Activated B cell treated with CpG ODN at 0.5 μM for 24 hours (primary cell): Measurements from ENCODE around the gene CAPN9. TPM values are rescaled to one million over a fixed set of nuclear protein-coding genes. Genes with fewer than 3 reads are reported as not detected.

Experiments used
- ATAC-seq: fragments of 200-7000 bp; cut with Tn5 transposase; one replicate; pipeline ENCODE4 v1.10.0; 2021; ENCODE audit warnings: low read depth, mild to moderate bottlenecking, moderate library complexity
- CTCF ChIA-PET: fragments of 350-600 bp; sonication (Branson Sonifier 250); formaldehyde crosslinking; loops from one replicate; lab custom pipeline; 2021; ENCODE audit warnings: antibody characterized with exemption; lab: Charles Lee
- POLR2A ChIA-PET: fragments of 350-600 bp; sonication (Branson Sonifier 250); formaldehyde crosslinking; loops from one replicate; lab custom pipeline; 2021; ENCODE audit warnings: antibody characterized with exemption; lab: Charles Lee
- DNase-seq: peaks from one replicate; pipeline ENCODE4 v3.0.0; 2022
- H3K27ac Mint-ChIP-seq: one replicate; pipeline ENCODE4 v1.8.0; 2020; ENCODE audit warnings: mixed read lengths
- H3K27me3 Mint-ChIP-seq: one replicate; pipeline ENCODE4 v1.8.0; 2021; ENCODE audit warnings: mixed read lengths
- H3K36me3 Mint-ChIP-seq: one replicate; pipeline ENCODE4 v1.8.0; 2021; ENCODE audit warnings: low read depth, mixed read lengths
- H3K4me1 Mint-ChIP-seq: one replicate; pipeline ENCODE4 v1.8.0; 2021; ENCODE audit warnings: mixed read lengths
- H3K4me3 Mint-ChIP-seq: one replicate; pipeline ENCODE4 v1.8.0; 2020; ENCODE audit warnings: mild to moderate bottlenecking, mixed read lengths
- H3K9me3 Mint-ChIP-seq: one replicate; pipeline ENCODE4 v1.8.0; 2020; ENCODE audit warnings: mixed read lengths
- intact Hi-C: fragments of 100-400 bp; cut with micrococcal nuclease; formaldehyde crosslinking; loops from one replicate; pipeline ENCODE4 v1.15.1; 2024
- total RNA-seq: library from RNA; stranded (reverse); gene quantifications from 2 replicates; pipeline ENCODE4 v1.2.3, GENCODE V29; 2022
- TF ChIP-seq, protein P1 (sequence below): fragments of 200-600 bp; IDR thresholded peaks from one replicate; pipeline ENCODE4 v1.8.0; 2022; ENCODE audit warnings: antibody characterized with exemption, mild to moderate bottlenecking

Gene CAPN9
- total RNA-seq, 1 donor from 2014 or later, result not detected

- intact Hi-C loops, result no loop called here
- Mint-ChIP-seq H3K4me1 (peaks cover 12% of the 10 kb centered on the region), H3K27ac (no peak overlapping the region), H3K9me3 (no peaks in the 10 kb centered on the region), H3K27me3 (no peaks in the 10 kb centered on the region), H3K36me3 (no peaks in the 10 kb centered on the region), H3K4me3 (no peak overlapping the region)
- TF ChIP-seq, protein P1, sequence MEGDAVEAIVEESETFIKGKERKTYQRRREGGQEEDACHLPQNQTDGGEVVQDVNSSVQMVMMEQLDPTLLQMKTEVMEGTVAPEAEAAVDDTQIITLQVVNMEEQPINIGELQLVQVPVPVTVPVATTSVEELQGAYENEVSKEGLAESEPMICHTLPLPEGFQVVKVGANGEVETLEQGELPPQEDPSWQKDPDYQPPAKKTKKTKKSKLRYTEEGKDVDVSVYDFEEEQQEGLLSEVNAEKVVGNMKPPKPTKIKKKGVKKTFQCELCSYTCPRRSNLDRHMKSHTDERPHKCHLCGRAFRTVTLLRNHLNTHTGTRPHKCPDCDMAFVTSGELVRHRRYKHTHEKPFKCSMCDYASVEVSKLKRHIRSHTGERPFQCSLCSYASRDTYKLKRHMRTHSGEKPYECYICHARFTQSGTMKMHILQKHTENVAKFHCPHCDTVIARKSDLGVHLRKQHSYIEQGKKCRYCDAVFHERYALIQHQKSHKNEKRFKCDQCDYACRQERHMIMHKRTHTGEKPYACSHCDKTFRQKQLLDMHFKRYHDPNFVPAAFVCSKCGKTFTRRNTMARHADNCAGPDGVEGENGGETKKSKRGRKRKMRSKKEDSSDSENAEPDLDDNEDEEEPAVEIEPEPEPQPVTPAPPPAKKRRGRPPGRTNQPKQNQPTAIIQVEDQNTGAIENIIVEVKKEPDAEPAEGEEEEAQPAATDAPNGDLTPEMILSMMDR, result no peak
- ChIA-PET CTCF (no interaction called here), POLR2A (no interaction called here)
- ATAC-seq (no peak), DNase-seq (no peak)
Measured at GRCh38 chr1:230750576-230750975, 3.4 kb downstream of the CAPN9 start.

DNA sequence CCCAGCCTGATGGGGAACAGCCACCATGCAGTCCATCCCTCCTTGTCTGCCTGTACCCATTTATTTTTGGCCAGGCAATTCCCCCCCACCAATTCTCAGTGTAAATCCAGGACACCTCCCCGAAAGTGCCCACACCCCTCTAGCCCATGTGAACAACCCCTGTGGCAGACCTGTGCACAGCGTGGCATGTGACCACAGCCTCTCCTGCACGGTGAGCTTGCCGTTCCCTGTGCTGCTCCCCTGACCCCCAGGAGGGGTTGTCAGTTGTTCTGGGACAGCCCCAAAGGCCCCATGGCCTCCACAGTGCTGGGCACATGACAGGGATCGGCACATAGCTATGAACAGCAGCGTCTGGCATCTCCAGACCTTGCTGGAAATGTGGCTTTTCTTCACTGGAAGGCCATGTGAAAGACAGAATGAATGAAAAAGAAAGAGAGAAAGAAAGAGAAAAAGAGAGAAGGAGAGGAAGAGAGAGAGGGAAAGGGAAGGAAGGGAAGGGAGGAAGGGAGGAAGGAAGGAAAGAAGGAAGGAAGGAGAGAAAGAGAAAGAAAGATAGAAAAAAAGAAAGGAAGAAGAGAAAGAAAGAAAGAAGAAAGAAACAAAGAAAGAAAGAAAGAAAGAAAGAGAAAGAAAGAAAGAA lies 3.9 kb downstream of the CAPN9 start:
- ChIA-PET CTCF (no interaction called here), POLR2A (no interaction called here)
- TF ChIP-seq, protein P1, result no peak
- H3K4me3 Mint-ChIP-seq, result no peak overlapping the region
- H3K27me3 Mint-ChIP-seq, result no peaks in the 10 kb centered on the region
- ATAC-seq (no peak), DNase-seq (no peak)
- H3K27ac Mint-ChIP-seq, result no peak overlapping the region
- H3K9me3 Mint-ChIP-seq, result no peaks in the 10 kb centered on the region
- peaks cover 12% of the 10 kb centered on the region for H3K4me1 Mint-ChIP-seq
- H3K36me3 Mint-ChIP-seq, result no peaks in the 10 kb centered on the region
- intact Hi-C loops, result no loop called here

DNA sequence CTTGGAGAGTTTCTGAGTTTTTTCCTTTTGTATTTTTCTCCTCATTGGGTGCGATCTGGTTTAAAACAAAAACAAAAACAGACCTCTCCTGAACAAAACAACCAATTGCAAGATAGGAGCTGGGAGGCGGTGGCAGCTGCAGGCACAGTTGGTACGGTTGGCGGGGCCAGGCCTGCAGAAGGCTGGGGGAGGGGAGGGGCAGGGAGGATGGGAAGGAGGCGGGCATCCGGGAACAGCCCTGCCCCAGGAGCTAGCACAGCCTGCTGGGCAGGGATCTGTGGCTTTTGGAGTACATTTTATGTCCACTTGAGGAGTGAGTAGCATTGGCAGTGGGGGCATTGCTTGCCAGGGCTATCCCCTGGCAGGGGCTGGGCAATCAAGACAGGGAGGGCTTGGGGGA lies 5.2 kb downstream of the CAPN9 start:
- Mint-ChIP-seq H3K4me1 (peaks cover 12% of the 10 kb centered on the region), H3K27ac (no peak overlapping the region), H3K9me3 (no peaks in the 10 kb centered on the region), H3K36me3 (no peaks in the 10 kb centered on the region), H3K27me3 (peaks cover 4% of the 10 kb centered on the region), H3K4me3 (no peak overlapping the region)
- POLR2A ChIA-PET, result no interaction called here
- CTCF ChIA-PET, result interaction anchor here (1.2 kb wide), 1 partner anchor 12 kb away, joined by 3 read pairs; no protein-coding TSS in a partner anchor
- intact Hi-C loops, result no loop called here
- TF ChIP-seq, protein P1, result no peak
- DNase-seq (no peak), ATAC-seq (no peak)

- TF ChIP-seq, protein P1, result no peak
- Mint-ChIP-seq H3K36me3 (no peaks in the 10 kb centered on the region), H3K27ac (no peak overlapping the region), H3K9me3 (no peaks in the 10 kb centered on the region), H3K27me3 (peaks cover 4% of the 10 kb centered on the region), H3K4me1 (peaks cover 12% of the 10 kb centered on the region), H3K4me3 (no peak overlapping the region)
- POLR2A ChIA-PET, result no interaction called here
- no peak for DNase-seq
- CTCF ChIA-PET, result interaction anchor here (1.2 kb wide), 1 partner anchor 11 kb away, joined by 3 read pairs; no protein-coding TSS in a partner anchor
- ATAC-seq, result no peak
- intact Hi-C loops, result no loop called here
Measured at GRCh38 chr1:230753191-230753585, 6.0 kb downstream of the CAPN9 start.

- Mint-ChIP-seq H3K27ac (no peak overlapping the region), H3K4me3 (no peak overlapping the region), H3K27me3 (peaks cover 4% of the 10 kb centered on the region), H3K4me1 (peaks cover 10% of the 10 kb centered on the region), H3K9me3 (no peaks in the 10 kb centered on the region), H3K36me3 (no peaks in the 10 kb centered on the region)
- ATAC-seq, result peak; percentile 34
- intact Hi-C loops, result no loop called here
- CTCF ChIA-PET, result interaction anchor here (1.2 kb wide), 1 partner anchor 11 kb away, joined by 3 read pairs; no protein-coding TSS in a partner anchor
- DNase-seq, result no peak
- POLR2A ChIA-PET, result no interaction called here
- TF ChIP-seq, protein P1, result no peak
Measured at GRCh38 chr1:230753586-230754251, 6.5 kb downstream of the CAPN9 start.
